GM12875 (cell line): ENCODE data around the gene SLC6A5.

Source experiments
- H3K4me3 ChIP-seq: one replicate; pipeline ENCODE4 v1.5.1; 2011; ENCODE audit warnings: low read depth, low read length, control low read depth
- CTCF ChIP-seq: IDR thresholded peaks from 2 replicates; pipeline ENCODE4 v1.5.1; 2011; ENCODE audit warnings: low read depth, mild to moderate bottlenecking, control low read depth, inconsistent platforms, low read length, moderate library complexity, borderline replicate concordance; ENCODE audit not compliant: insufficient read depth

Gene SLC6A5

GRCh38 chr11:20656901-20657300 lies 57.5 kb downstream of the SLC6A5 start:
- TF ChIP-seq CTCF = no peak
- H3K4me3 ChIP-seq = no peak overlapping the region

GRCh38 chr11:20658135-20658534 lies 58.7 kb downstream of the SLC6A5 start:
- TF ChIP-seq CTCF = no peak
- no peak overlapping the region for H3K4me3 ChIP-seq

- TF ChIP-seq CTCF = no peak
- H3K4me3 ChIP-seq = no peak overlapping the region
Measured at GRCh38 chr11:20661445-20661844, 62.0 kb downstream of the SLC6A5 start.

- no peak for TF ChIP-seq CTCF
Measured at GRCh38 chr11:20661850-20662249, 62.4 kb downstream of the SLC6A5 start.

GRCh38 chr11:20668131-20668809 lies 68.9 kb downstream of the SLC6A5 start:
- H3K4me3 ChIP-seq = no peak overlapping the region
- no peak for TF ChIP-seq CTCF

More at GRCh38 chr11:20661850-20662249, 62.4 kb downstream of the SLC6A5 start:
- no peak overlapping the region for H3K4me3 ChIP-seq

GRCh38 chr11:20668844-20669819 lies 69.7 kb downstream of the SLC6A5 start, which contains the start of gene NELL1:
Gene NELL1 (plus strand): TSS chr11:20669586.
- TF ChIP-seq CTCF = no peak
- no peak within 1 kb of the TSS for H3K4me3 ChIP-seq
